Suprapubic skin (tissue), 4 donors: Measurements from ENCODE around the gene BAHCC1. TPM values are rescaled to one million over a fixed set of nuclear protein-coding genes. Genes with fewer than 3 reads are reported as not detected.

Experiments used
- DNase-seq, 2 donors: peaks; one replicate each; pipeline ENCODE4 v3.0.0-alpha.2; 2019; ENCODE audit warnings: low spot score in 2 of 2
- H3K27ac ChIP-seq: fragments of 200-600 bp; sonication (generic); one replicate; pipeline ENCODE4 v1.5.1; 2019
- H3K27me3 ChIP-seq: fragments of 200-600 bp; sonication (generic); one replicate; pipeline ENCODE4 v1.5.1; 2019
- H3K36me3 ChIP-seq: fragments of 200-600 bp; sonication (generic); one replicate; pipeline ENCODE4 v1.5.1; 2019
- H3K4me1 ChIP-seq: fragments of 200-600 bp; sonication (generic); one replicate; pipeline ENCODE4 v1.5.1; 2019
- H3K4me3 ChIP-seq: fragments of 200-600 bp; sonication (generic); one replicate; pipeline ENCODE4 v1.5.1; 2019; ENCODE audit warnings: mild to moderate bottlenecking
- H3K9me3 ChIP-seq: fragments of 200-600 bp; sonication (generic); one replicate; pipeline ENCODE4 v1.5.1; 2019
- CTCF ChIP-seq, 2 donors: fragments of 200-600 bp in 1 of 2; fragments of 450-650 bp in 1 of 2; sonication (generic) in 1 of 2; IDR thresholded peaks; one replicate each; pipeline ENCODE4 v1.5.1; 2016 to 2019; ENCODE audit warnings: antibody characterized with exemption in 2 of 2, mild to moderate bottlenecking in 1 of 2, moderate library complexity in 1 of 2
- EP300 ChIP-seq: sonication (generic); formaldehyde crosslinking; IDR thresholded peaks from one replicate; pipeline ENCODE4 v1.6.1; 2017; ENCODE audit warnings: antibody characterized with exemption
- POLR2A ChIP-seq, 2 donors: fragments of 450-650 bp; IDR thresholded peaks; one replicate each; pipeline ENCODE4 v1.6.1; 2017; ENCODE audit warnings: antibody characterized with exemption in 2 of 2, mild to moderate bottlenecking in 2 of 2, moderate library complexity in 2 of 2
- POLR2AphosphoS5 ChIP-seq, 3 donors: sonication (generic); formaldehyde crosslinking; IDR thresholded peaks; one replicate each; pipeline ENCODE4 v1.6.1; 2017; ENCODE audit warnings: antibody characterized with exemption in 3 of 3
- WGBS: methylation state at CpG from one replicate; pipeline ENCODE4 v1.1.5; 2018; 5-methylcytosine and 5-hydroxymethylcytosine counted together
- total RNA-seq, 4 donors: library from RNA; depleted of rRNA; stranded (reverse); fragments of >200 nt; gene quantifications; one replicate each; pipeline ENCODE4 v1.1.0, GENCODE V29; 2016

The BAHCC1 gene
- total RNA-seq, 4 donors from 2014 or later: 4.5 to 19.3 (median 12.2) TPM

GRCh38 chr17:81473019-81473418 is 77.8 kb downstream of the BAHCC1 start:
- 82% methylated on average over 8 of the region's 8 CpGs for WGBS
- DNase-seq: no peak
- TF ChIP-seq POLR2AphosphoS5 (IDR thresholded peaks at IDR 0.05) (no peak), CTCF (IDR thresholded peaks at IDR 0.05) (no peak)

GRCh38 chr17:81474958-81475357 is 79.7 kb downstream of the BAHCC1 start:
- H3K9me3 ChIP-seq: no peaks in the 10 kb centered on the region
- H3K4me3 ChIP-seq: no peak overlapping the region
- DNase-seq: no peak
- no peak overlapping the region for H3K27ac ChIP-seq
- TF ChIP-seq POLR2A (IDR thresholded peaks at IDR 0.05): no peak
- TF ChIP-seq POLR2AphosphoS5 (IDR thresholded peaks at IDR 0.05): no peak
- TF ChIP-seq CTCF (IDR thresholded peaks at IDR 0.05): no peak
- TF ChIP-seq EP300: no peak
- no peaks in the 10 kb centered on the region for H3K27me3 ChIP-seq
- no peaks in the 10 kb centered on the region for H3K36me3 ChIP-seq
- 82% methylated on average over 16 of the region's 16 CpGs for WGBS
- peaks cover 14% of the 10 kb centered on the region for H3K4me1 ChIP-seq

More at GRCh38 chr17:81473019-81473418, 77.8 kb downstream of the BAHCC1 start:
- Histone ChIP-seq H3K4me1 (peaks cover 14% of the 10 kb centered on the region), H3K9me3 (no peaks in the 10 kb centered on the region), H3K36me3 (no peaks in the 10 kb centered on the region), H3K4me3 (no peak overlapping the region), H3K27ac (no peak overlapping the region), H3K27me3 (no peaks in the 10 kb centered on the region)

GRCh38 chr17:81476097-81476496 is 80.8 kb downstream of the BAHCC1 start:
- no peak overlapping the region for H3K27ac ChIP-seq
- H3K9me3 ChIP-seq: no peaks in the 10 kb centered on the region
- no peak overlapping the region for H3K4me3 ChIP-seq
- H3K36me3 ChIP-seq: no peaks in the 10 kb centered on the region
- TF ChIP-seq EP300 (no peak), CTCF (IDR thresholded peaks at IDR 0.05) (no peak), POLR2AphosphoS5 (IDR thresholded peaks at IDR 0.05) (no peak), POLR2A (IDR thresholded peaks at IDR 0.05) (no peak)
- no peaks in the 10 kb centered on the region for H3K27me3 ChIP-seq
- H3K4me1 ChIP-seq: peaks cover 19% of the 10 kb centered on the region
- 100% methylated on average over 2 of the region's 7 CpGs for WGBS
- no peak for DNase-seq

GRCh38 chr17:81476635-81477034 is 81.4 kb downstream of the BAHCC1 start:
- Histone ChIP-seq H3K4me1 (peaks cover 22% of the 10 kb centered on the region), H3K9me3 (no peaks in the 10 kb centered on the region), H3K27me3 (no peaks in the 10 kb centered on the region), H3K4me3 (no peak overlapping the region), H3K27ac (no peak overlapping the region), H3K36me3 (no peaks in the 10 kb centered on the region)
- no peak for DNase-seq
- WGBS: 90% methylated on average over 6 of the region's 6 CpGs
- TF ChIP-seq CTCF (IDR thresholded peaks at IDR 0.05): no peak
- TF ChIP-seq POLR2A (IDR thresholded peaks at IDR 0.05): no peak
- no peak for TF ChIP-seq POLR2AphosphoS5 (IDR thresholded peaks at IDR 0.05)
- TF ChIP-seq EP300: no peak

GRCh38 chr17:81477173-81477572 is 81.9 kb downstream of the BAHCC1 start:
- DNase-seq: no peak
- Histone ChIP-seq H3K4me1 (peaks cover 20% of the 10 kb centered on the region), H3K36me3 (no peaks in the 10 kb centered on the region), H3K4me3 (no peak overlapping the region), H3K9me3 (no peaks in the 10 kb centered on the region), H3K27me3 (no peaks in the 10 kb centered on the region), H3K27ac (no peak overlapping the region)
- TF ChIP-seq POLR2A (IDR thresholded peaks at IDR 0.05) (no peak), EP300 (no peak)
- 92% methylated on average over 6 of the region's 7 CpGs for WGBS

- no peak overlapping the region for H3K27ac ChIP-seq
- 94% methylated on average over 20 of the region's 20 CpGs for WGBS
- no peak overlapping the region for H3K4me3 ChIP-seq
Measured at GRCh38 chr17:81478119-81478518, 82.9 kb downstream of the BAHCC1 start.

More at GRCh38 chr17:81478119-81478518, 82.9 kb downstream of the BAHCC1 start:
- Histone ChIP-seq H3K9me3 (no peaks in the 10 kb centered on the region), H3K4me1 (peaks cover 21% of the 10 kb centered on the region), H3K36me3 (no peaks in the 10 kb centered on the region), H3K27me3 (no peaks in the 10 kb centered on the region)
- TF ChIP-seq EP300 (no peak), POLR2AphosphoS5 (IDR thresholded peaks at IDR 0.05) (no peak)
- DNase-seq: no peak
